Neural cell (in vitro differentiated cells): ENCODE results near the gene CISD3. TPM values are rescaled to one million over a fixed set of nuclear protein-coding genes. Genes with fewer than 3 reads are reported as not detected.

Experiments
- H2AFZ ChIP-seq: fragments of 200-600, 300-800 bp; sonication (generic), shearing (Covaris generic); 2 replicates; pipeline ENCODE4 v1.6.0; 2014; ENCODE audit warnings: low read depth, mild to moderate bottlenecking, antibody characterized with exemption, low read length, moderate library complexity
- H3F3A ChIP-seq: fragments of 200-600 bp; shearing (Covaris generic); 2 replicates; pipeline ENCODE4 v1.6.1; 2016; ENCODE audit warnings: mild to moderate bottlenecking, moderate library complexity, mixed read lengths, antibody characterized with exemption, low read length; ENCODE audit not compliant: insufficient read depth, poor library complexity, severe bottlenecking
- H3K27ac ChIP-seq: fragments of 200-600, 300-800 bp; sonication (generic), shearing (Covaris generic); 2 replicates; pipeline ENCODE4 v1.5.1; 2014; ENCODE audit warnings: mild to moderate bottlenecking, low read length, moderate library complexity
- H3K27me3 ChIP-seq: fragments of 300-800, 200-600 bp; sonication (generic), shearing (Covaris generic); 2 replicates; pipeline ENCODE4 v1.6.0; 2014; ENCODE audit warnings: mild to moderate bottlenecking, low read depth, low read length, moderate library complexity; ENCODE audit not compliant: insufficient read depth
- H3K36me3 ChIP-seq: fragments of 300-800, 200-600 bp; sonication (generic), shearing (Covaris generic); 2 replicates; pipeline ENCODE4 v1.5.1; 2014; ENCODE audit warnings: mild to moderate bottlenecking, antibody characterized with exemption, low read length, moderate library complexity; ENCODE audit not compliant: insufficient read depth
- H3K4me2 ChIP-seq: fragments of 300-800, 200-600 bp; sonication (generic), shearing (Covaris generic); 2 replicates; pipeline ENCODE4 v1.6.0; 2014; ENCODE audit warnings: mild to moderate bottlenecking, low read length
- H3K4me3 ChIP-seq: fragments of 300-800, 200-600 bp; sonication (generic), shearing (Covaris generic); 2 replicates; pipeline ENCODE4 v1.5.1; 2014; ENCODE audit warnings: mild to moderate bottlenecking, low read length, moderate library complexity
- H3K79me2 ChIP-seq: fragments of 200-600 bp; shearing (Covaris generic); replicated peaks from 2 replicates; pipeline ENCODE4 v1.6.0; 2014; ENCODE audit warnings: mild to moderate bottlenecking, low read length, moderate library complexity; ENCODE audit not compliant: insufficient read depth
- H3K9ac ChIP-seq: fragments of 300-800, 200-600 bp; sonication (generic), shearing (Covaris generic); 2 replicates; pipeline ENCODE4 v1.6.1; 2016; ENCODE audit warnings: mild to moderate bottlenecking, low read length, mixed read lengths
- H3K9me2 ChIP-seq: fragments of 200-600 bp; shearing (Covaris generic); 2 replicates; pipeline ENCODE4 v1.6.1; 2016; ENCODE audit warnings: mild to moderate bottlenecking, low read length, mixed read lengths; ENCODE audit not compliant: insufficient read depth
- H3K9me3 ChIP-seq: fragments of 200-600, 300-800 bp; sonication (generic), shearing (Covaris generic); 2 replicates; pipeline ENCODE4 v1.6.1; 2016; ENCODE audit warnings: mild to moderate bottlenecking, mixed run types, low read length, moderate library complexity, mixed read lengths
- H4K20me1 ChIP-seq: fragments of 200-600 bp; shearing (Covaris generic); 2 replicates; pipeline ENCODE4 v1.6.1; 2016; ENCODE audit warnings: mild to moderate bottlenecking, mixed run types; ENCODE audit not compliant: insufficient read depth
- EP300 ChIP-seq: fragments of 450-650 bp; conservative IDR thresholded peaks from 2 replicates; pipeline ENCODE4 v1.6.1; 2014; ENCODE audit warnings: antibody characterized with exemption, mild to moderate bottlenecking, moderate library complexity; ENCODE audit not compliant: poor library complexity, severe bottlenecking
- EZH2 ChIP-seq: fragments of 200-600, 300-800 bp; shearing (Covaris generic), sonication (generic); IDR thresholded peaks from 2 replicates; pipeline ENCODE4 v1.6.1; 2014; ENCODE audit warnings: antibody characterized with exemption, low read length, borderline replicate concordance, mild to moderate bottlenecking; ENCODE audit not compliant: insufficient read depth, poor library complexity, severe bottlenecking
- MXI1 ChIP-seq: fragments of 450-650 bp; conservative IDR thresholded peaks from 2 replicates; pipeline ENCODE4 v1.6.1; 2014; ENCODE audit warnings: antibody characterized with exemption, mild to moderate bottlenecking; ENCODE audit not compliant: poor library complexity, severe bottlenecking
- POLR2AphosphoS5 ChIP-seq: IDR thresholded peaks from 2 replicates; pipeline ENCODE4 v1.6.1; 2012
- RAD21 ChIP-seq: fragments of 450-650 bp; conservative IDR thresholded peaks from 2 replicates; pipeline ENCODE4 v1.6.1; 2014; ENCODE audit warnings: antibody characterized with exemption, mild to moderate bottlenecking, moderate library complexity
- SMC3 ChIP-seq: fragments of 450-650 bp; conservative IDR thresholded peaks from 2 replicates; pipeline ENCODE4 v1.6.1; 2014; ENCODE audit warnings: antibody characterized with exemption, mild to moderate bottlenecking, moderate library complexity; ENCODE audit not compliant: poor library complexity
- TAF1 ChIP-seq: IDR thresholded peaks from 2 replicates; pipeline ENCODE4 v1.6.1; 2012; ENCODE audit warnings: low read depth
- polyA plus RNA-seq: library from polyadenylated mRNA; depleted of rRNA; stranded (reverse); fragments of >200 nt; gene quantifications from 2 replicates; pipeline ENCODE4 v1.2.3, GENCODE V29; 2014
- TF ChIP-seq, protein P1 (sequence below): IDR thresholded peaks from 2 replicates; pipeline ENCODE4 v1.6.1; 2012; ENCODE audit warnings: borderline replicate concordance
- TF ChIP-seq, protein P2 (sequence below): fragments of 450-650 bp; IDR thresholded peaks from 2 replicates; pipeline ENCODE4 v1.5.1; 2014; ENCODE audit warnings: antibody characterized with exemption, mild to moderate bottlenecking, moderate library complexity; ENCODE audit not compliant: poor library complexity, severe bottlenecking

Gene CISD3
- polyA plus RNA-seq, 1 donor from 2014 or later: 1.2 TPM

DNA sequence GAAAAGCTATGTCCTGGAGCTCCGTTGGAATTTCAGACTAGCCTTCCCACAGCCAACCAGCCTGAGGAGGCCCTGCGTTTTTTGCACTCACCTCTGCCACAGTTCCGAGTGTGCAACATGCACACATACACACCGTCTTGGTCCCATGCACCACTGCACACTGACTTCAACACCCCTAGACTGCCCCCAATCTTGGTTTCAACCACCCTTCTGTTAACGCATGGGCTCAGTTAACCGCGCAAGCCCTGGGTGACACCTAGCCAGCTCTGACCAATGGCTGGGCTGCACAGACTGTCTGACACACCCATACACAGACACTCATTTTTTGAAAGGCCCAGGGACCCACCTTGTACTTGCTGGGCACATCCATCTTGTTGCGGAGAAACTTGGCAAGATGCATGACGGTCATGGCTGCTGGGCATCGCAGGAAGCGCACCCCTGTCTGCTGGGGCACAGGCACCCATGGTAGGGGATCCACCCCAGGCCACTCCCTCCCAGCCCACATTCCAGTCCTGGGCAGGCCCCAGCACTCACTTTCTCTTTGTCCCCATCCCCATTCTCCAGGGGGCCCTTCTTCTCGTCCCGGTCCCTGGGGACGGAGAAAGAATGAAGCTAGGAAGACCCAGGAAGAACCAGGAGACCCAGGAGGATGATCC is 8.0 kb downstream of the CISD3 start:
- H4K20me1 ChIP-seq: peaks cover 23% of the 10 kb centered on the region
- H3F3A ChIP-seq: no peaks in the 10 kb centered on the region
- no peak overlapping the region for H3K9ac ChIP-seq
- no peaks in the 10 kb centered on the region for H3K27me3 ChIP-seq
- TF ChIP-seq RAD21 (no peak), EZH2 (no peak), MXI1 (no peak), SMC3 (no peak), EP300 (no peak), POLR2AphosphoS5 (no peak), TAF1 (no peak)
- TF ChIP-seq, protein P1, sequence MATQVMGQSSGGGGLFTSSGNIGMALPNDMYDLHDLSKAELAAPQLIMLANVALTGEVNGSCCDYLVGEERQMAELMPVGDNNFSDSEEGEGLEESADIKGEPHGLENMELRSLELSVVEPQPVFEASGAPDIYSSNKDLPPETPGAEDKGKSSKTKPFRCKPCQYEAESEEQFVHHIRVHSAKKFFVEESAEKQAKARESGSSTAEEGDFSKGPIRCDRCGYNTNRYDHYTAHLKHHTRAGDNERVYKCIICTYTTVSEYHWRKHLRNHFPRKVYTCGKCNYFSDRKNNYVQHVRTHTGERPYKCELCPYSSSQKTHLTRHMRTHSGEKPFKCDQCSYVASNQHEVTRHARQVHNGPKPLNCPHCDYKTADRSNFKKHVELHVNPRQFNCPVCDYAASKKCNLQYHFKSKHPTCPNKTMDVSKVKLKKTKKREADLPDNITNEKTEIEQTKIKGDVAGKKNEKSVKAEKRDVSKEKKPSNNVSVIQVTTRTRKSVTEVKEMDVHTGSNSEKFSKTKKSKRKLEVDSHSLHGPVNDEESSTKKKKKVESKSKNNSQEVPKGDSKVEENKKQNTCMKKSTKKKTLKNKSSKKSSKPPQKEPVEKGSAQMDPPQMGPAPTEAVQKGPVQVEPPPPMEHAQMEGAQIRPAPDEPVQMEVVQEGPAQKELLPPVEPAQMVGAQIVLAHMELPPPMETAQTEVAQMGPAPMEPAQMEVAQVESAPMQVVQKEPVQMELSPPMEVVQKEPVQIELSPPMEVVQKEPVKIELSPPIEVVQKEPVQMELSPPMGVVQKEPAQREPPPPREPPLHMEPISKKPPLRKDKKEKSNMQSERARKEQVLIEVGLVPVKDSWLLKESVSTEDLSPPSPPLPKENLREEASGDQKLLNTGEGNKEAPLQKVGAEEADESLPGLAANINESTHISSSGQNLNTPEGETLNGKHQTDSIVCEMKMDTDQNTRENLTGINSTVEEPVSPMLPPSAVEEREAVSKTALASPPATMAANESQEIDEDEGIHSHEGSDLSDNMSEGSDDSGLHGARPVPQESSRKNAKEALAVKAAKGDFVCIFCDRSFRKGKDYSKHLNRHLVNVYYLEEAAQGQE: no peak
- TF ChIP-seq, protein P2, sequence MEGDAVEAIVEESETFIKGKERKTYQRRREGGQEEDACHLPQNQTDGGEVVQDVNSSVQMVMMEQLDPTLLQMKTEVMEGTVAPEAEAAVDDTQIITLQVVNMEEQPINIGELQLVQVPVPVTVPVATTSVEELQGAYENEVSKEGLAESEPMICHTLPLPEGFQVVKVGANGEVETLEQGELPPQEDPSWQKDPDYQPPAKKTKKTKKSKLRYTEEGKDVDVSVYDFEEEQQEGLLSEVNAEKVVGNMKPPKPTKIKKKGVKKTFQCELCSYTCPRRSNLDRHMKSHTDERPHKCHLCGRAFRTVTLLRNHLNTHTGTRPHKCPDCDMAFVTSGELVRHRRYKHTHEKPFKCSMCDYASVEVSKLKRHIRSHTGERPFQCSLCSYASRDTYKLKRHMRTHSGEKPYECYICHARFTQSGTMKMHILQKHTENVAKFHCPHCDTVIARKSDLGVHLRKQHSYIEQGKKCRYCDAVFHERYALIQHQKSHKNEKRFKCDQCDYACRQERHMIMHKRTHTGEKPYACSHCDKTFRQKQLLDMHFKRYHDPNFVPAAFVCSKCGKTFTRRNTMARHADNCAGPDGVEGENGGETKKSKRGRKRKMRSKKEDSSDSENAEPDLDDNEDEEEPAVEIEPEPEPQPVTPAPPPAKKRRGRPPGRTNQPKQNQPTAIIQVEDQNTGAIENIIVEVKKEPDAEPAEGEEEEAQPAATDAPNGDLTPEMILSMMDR: no peak
- H3K36me3 ChIP-seq: no peaks in the 10 kb centered on the region
- H3K79me2 ChIP-seq: peaks cover 33% of the 10 kb centered on the region
- H3K9me3 ChIP-seq: no peaks in the 10 kb centered on the region
- H3K27ac ChIP-seq: no peak overlapping the region
- no peak overlapping the region for H3K4me3 ChIP-seq
- no peaks in the 10 kb centered on the region for H3K9me2 ChIP-seq
- H3K4me2 ChIP-seq: no peak overlapping the region
- no peak overlapping the region for H2AFZ ChIP-seq

DNA sequence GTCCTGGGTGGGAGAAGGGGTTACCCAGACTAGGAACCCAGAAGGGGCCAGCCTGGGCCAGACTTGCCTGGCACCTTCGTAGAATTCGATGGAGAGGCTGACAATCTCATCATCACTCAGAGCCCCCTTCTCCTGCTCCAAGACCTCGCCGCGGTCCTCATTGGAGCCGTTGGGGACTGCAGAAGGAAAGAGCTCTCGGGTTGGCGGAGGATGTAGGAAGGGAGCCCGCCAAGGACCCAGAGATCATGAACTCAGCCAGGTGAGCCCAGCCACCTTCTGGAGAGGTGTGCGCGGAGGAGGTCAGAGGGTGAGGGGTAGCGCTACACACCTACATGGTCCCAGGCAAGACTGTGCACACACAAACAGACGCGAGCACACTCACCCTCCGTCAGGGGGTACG is 8.5 kb downstream of the CISD3 start:
- Histone ChIP-seq H3K9me3 (no peaks in the 10 kb centered on the region), H3K4me3 (no peak overlapping the region), H3K36me3 (no peaks in the 10 kb centered on the region), H3K9me2 (no peaks in the 10 kb centered on the region), H3K27me3 (no peaks in the 10 kb centered on the region), H3F3A (no peaks in the 10 kb centered on the region), H3K27ac (no peak overlapping the region), H3K79me2 (peaks cover 38% of the 10 kb centered on the region), H3K4me2 (no peak overlapping the region), H2AFZ (no peak overlapping the region), H3K9ac (no peak overlapping the region), H4K20me1 (peaks cover 23% of the 10 kb centered on the region)
- TF ChIP-seq, protein P2: no peak
- TF ChIP-seq TAF1 (no peak), SMC3 (no peak), POLR2AphosphoS5 (no peak), EZH2 (no peak), MXI1 (no peak), RAD21 (no peak), EP300 (no peak)
- TF ChIP-seq, protein P1: no peak
